PC-9 (cell line): ENCODE data around the gene LRRC27. TPM values are rescaled to one million over a fixed set of nuclear protein-coding genes. Genes with fewer than 3 reads are reported as not detected.

ENCODE experiments used
- BruUV-seq: library from RNA; stranded (reverse); fragments of 400-500 nt; replicated peaks from 2 replicates; lab custom pipeline; 2021; lab: Mats Ljungman, UMichigan
- CTCF ChIA-PET: fragments of 300-600 bp; sonication (Branson Sonifier 250); formaldehyde crosslinking; loops from one replicate; lab custom pipeline; 2022; ENCODE audit warnings: antibody characterized with exemption; lab: Charles Lee
- POLR2A ChIA-PET: fragments of 300-600 bp; sonication (Branson Sonifier 250); formaldehyde crosslinking; loops from one replicate; lab custom pipeline; 2022; ENCODE audit warnings: antibody characterized with exemption; ENCODE audit not compliant: unreplicated experiment; lab: Charles Lee
- DNase-seq, 2 experiments: peaks; one replicate each; pipeline versions ENCODE4 v3.0.0 to v3.0.0-alpha.2; 2015 to 2022; ENCODE audit warnings: mixed read lengths in 1 of 2
- H2AFZ ChIP-seq: fragments of 200-600 bp; sonication (generic); 2 replicates; pipeline ENCODE4 v1.8.1; 2017; ENCODE audit warnings: antibody characterized with exemption
- H3F3A ChIP-seq: fragments of 200-600 bp; sonication (generic); 2 replicates; pipeline ENCODE4 v1.8.1; 2017; ENCODE audit warnings: antibody characterized with exemption, mild to moderate bottlenecking, low read depth; ENCODE audit not compliant: insufficient read depth
- H3K27ac ChIP-seq: fragments of 200-600 bp; sonication (generic); 2 replicates; pipeline ENCODE4 v1.6.1; 2016; ENCODE audit warnings: mixed run types
- H3K27me3 ChIP-seq: fragments of 200-600 bp; sonication (generic); 2 replicates; pipeline ENCODE4 v1.6.1; 2016; ENCODE audit warnings: low read depth, mixed run types; ENCODE audit not compliant: insufficient read depth
- H3K36me3 ChIP-seq: fragments of 200-600 bp; sonication (generic); 2 replicates; pipeline ENCODE4 v1.6.1; 2016; ENCODE audit warnings: low read depth, mixed run types
- H3K4me1 ChIP-seq: fragments of 200-600 bp; sonication (generic); replicated peaks from 2 replicates; pipeline ENCODE4 v1.6.1; 2016; ENCODE audit warnings: mixed run types; ENCODE audit not compliant: insufficient read depth
- H3K4me2 ChIP-seq: fragments of 200-600 bp; sonication (generic); 2 replicates; pipeline ENCODE4 v1.6.1; 2017; ENCODE audit warnings: mixed run types
- H3K4me3 ChIP-seq: fragments of 200-600 bp; sonication (generic); 2 replicates; pipeline ENCODE4 v1.6.1; 2016; ENCODE audit warnings: mixed run types
- H3K79me2 ChIP-seq: fragments of 200-600 bp; sonication (generic); 2 replicates; pipeline ENCODE4 v1.6.1; 2017; ENCODE audit warnings: low read depth, mixed run types
- H3K9me2 ChIP-seq: fragments of 200-600 bp; sonication (generic); 2 replicates; pipeline ENCODE4 v1.8.1; 2017; ENCODE audit warnings: mild to moderate bottlenecking; ENCODE audit not compliant: insufficient read depth
- H3K9me3 ChIP-seq: fragments of 200-600 bp; sonication (generic); 2 replicates; pipeline ENCODE4 v1.8.1; 2016; ENCODE audit warnings: low read depth; ENCODE audit not compliant: insufficient read depth
- H4K20me1 ChIP-seq: fragments of 200-600 bp; sonication (generic); 2 replicates; pipeline ENCODE4 v1.8.1; 2017; ENCODE audit not compliant: insufficient read depth
- CTCF ChIP-seq: fragments of 200-600 bp; sonication (generic); conservative IDR thresholded peaks from 2 replicates; pipeline ENCODE4 v1.6.1; 2017; ENCODE audit warnings: mixed run types, antibody characterized with exemption, mild to moderate bottlenecking, moderate library complexity
- EZH2 ChIP-seq: fragments of 200-600 bp; sonication (generic); IDR thresholded peaks from 2 replicates; pipeline ENCODE4 v1.8.0; 2017; ENCODE audit warnings: antibody characterized with exemption, low read depth
- intact Hi-C: fragments of 100-400 bp; cut with micrococcal nuclease; formaldehyde crosslinking; loops from one replicate; pipeline ENCODE4 v1.10.0; 2022; ENCODE audit not compliant: unreplicated experiment
- total RNA-seq: library from RNA; stranded (reverse); gene quantifications from 2 replicates; pipeline ENCODE4 v1.2.3, GENCODE V29; 2021

Gene LRRC27
- total RNA-seq, 1 experiment from 2014 or later, result 10.0 TPM

GRCh38 chr10:132415956-132416355, 84.0 kb downstream of the LRRC27 start:
- CTCF ChIA-PET, result no interaction called here
- H3K9me2 ChIP-seq, result no peaks in the 10 kb centered on the region
- H3K36me3 ChIP-seq, result no peaks in the 10 kb centered on the region
- no peak overlapping the region for H2AFZ ChIP-seq
- POLR2A ChIA-PET, result no interaction called here
- H3K4me2 ChIP-seq, result no peak overlapping the region
- H3K4me3 ChIP-seq, result no peak overlapping the region
- DNase-seq, result no peak
- H3K9me3 ChIP-seq, result no peaks in the 10 kb centered on the region
- peaks cover 11% of the 10 kb centered on the region for H3F3A ChIP-seq
- no peaks in the 10 kb centered on the region for H4K20me1 ChIP-seq
- H3K79me2 ChIP-seq, result peaks cover 10% of the 10 kb centered on the region; the same call in 1 of the 2 replicates
- intact Hi-C loops, result no loop called here
- no peak for TF ChIP-seq CTCF
- no peak for TF ChIP-seq EZH2
- H3K27ac ChIP-seq, result no peak overlapping the region
- no peaks in the 10 kb centered on the region for H3K27me3 ChIP-seq
- H3K4me1 ChIP-seq, result peaks cover 35% of the 10 kb centered on the region
- no TSS peak for BruUV-seq

GRCh38 chr10:132416566-132417256, 84.7 kb downstream of the LRRC27 start:
- Histone ChIP-seq H3F3A (peaks cover 13% of the 10 kb centered on the region), H3K9me3 (no peaks in the 10 kb centered on the region), H3K9me2 (no peaks in the 10 kb centered on the region), H3K27ac (no peak overlapping the region), H3K79me2 (peaks cover 9% of the 10 kb centered on the region; the same call in 1 of the 2 replicates), H3K4me1 (peaks cover 42% of the 10 kb centered on the region), H4K20me1 (no peaks in the 10 kb centered on the region), H3K4me2 (no peak overlapping the region), H3K36me3 (no peaks in the 10 kb centered on the region), H2AFZ (no peak overlapping the region), H3K4me3 (no peak overlapping the region), H3K27me3 (no peaks in the 10 kb centered on the region)
- TF ChIP-seq CTCF, result no peak
- no peak for TF ChIP-seq EZH2
- intact Hi-C loops, result no loop called here
- no TSS peak for BruUV-seq
- CTCF ChIA-PET, result no interaction called here
- DNase-seq, result no peak
- POLR2A ChIA-PET, result no interaction called here

GRCh38 chr10:132417257-132417910, 85.4 kb downstream of the LRRC27 start:
- TF ChIP-seq CTCF, result no peak
- no peak for TF ChIP-seq EZH2
- no peaks in the 10 kb centered on the region for H3K9me2 ChIP-seq
- H2AFZ ChIP-seq, result no peak overlapping the region
- peak overlapping the region; percentile 73; the same call in 1 of the 2 replicates for H3K27ac ChIP-seq
- no peak for DNase-seq
- BruUV-seq, result no TSS peak
- ChIA-PET CTCF (no interaction called here), POLR2A (no interaction called here)
- H3K4me1 ChIP-seq, result peaks cover 49% of the 10 kb centered on the region
- no peak overlapping the region for H3K4me3 ChIP-seq
- no peaks in the 10 kb centered on the region for H3K36me3 ChIP-seq
- peaks cover 18% of the 10 kb centered on the region for H3F3A ChIP-seq
- H3K9me3 ChIP-seq, result no peaks in the 10 kb centered on the region
- no peaks in the 10 kb centered on the region for H4K20me1 ChIP-seq
- H3K4me2 ChIP-seq, result 0 out of 2 replicates have a peak overlapping the region, but pooled peaks have one; percentile 69
- H3K79me2 ChIP-seq, result peaks cover 9% of the 10 kb centered on the region; the same call in 1 of the 2 replicates
- intact Hi-C loops, result no loop called here
- no peaks in the 10 kb centered on the region for H3K27me3 ChIP-seq
